ENCODE results near the gene AHDC1.

DNA sequence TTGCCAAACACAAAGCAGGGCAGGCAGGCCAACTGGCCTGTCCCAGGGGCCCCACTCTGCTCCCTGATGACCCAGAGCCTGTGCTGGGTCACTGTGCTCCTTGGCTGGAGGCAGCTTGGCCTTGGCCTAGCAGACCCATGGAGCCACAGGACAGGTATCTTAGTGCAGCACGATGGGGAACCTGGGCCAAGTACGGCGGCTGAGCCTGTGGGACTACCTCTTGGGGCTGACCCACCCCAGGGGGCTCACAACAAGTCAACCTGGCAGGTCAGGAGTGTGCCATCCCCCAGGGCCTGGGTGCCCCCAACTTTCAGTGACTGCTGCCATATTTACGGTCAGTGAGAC, 41.1 kb upstream of the AHDC1 start:
- no peak for TF ChIP-seq CTCF (IDR thresholded peaks at IDR 0.05)
- TF ChIP-seq POLR2AphosphoS5 (IDR thresholded peaks at IDR 0.05): no peak
- TF ChIP-seq POLR2A (IDR thresholded peaks at IDR 0.05): no peak
- no peak for TF ChIP-seq EP300 (IDR thresholded peaks at IDR 0.05)

Measured in stomach (tissue), 4 donors.